ENCODE data around the gene SULT2B1.
"Not testable (repeated sequence)": the region's sequence is repeated elsewhere in the genome, so short reads cannot be mapped to it uniquely, and the experiment has no call there.

SULT2B1 gene

DNA sequence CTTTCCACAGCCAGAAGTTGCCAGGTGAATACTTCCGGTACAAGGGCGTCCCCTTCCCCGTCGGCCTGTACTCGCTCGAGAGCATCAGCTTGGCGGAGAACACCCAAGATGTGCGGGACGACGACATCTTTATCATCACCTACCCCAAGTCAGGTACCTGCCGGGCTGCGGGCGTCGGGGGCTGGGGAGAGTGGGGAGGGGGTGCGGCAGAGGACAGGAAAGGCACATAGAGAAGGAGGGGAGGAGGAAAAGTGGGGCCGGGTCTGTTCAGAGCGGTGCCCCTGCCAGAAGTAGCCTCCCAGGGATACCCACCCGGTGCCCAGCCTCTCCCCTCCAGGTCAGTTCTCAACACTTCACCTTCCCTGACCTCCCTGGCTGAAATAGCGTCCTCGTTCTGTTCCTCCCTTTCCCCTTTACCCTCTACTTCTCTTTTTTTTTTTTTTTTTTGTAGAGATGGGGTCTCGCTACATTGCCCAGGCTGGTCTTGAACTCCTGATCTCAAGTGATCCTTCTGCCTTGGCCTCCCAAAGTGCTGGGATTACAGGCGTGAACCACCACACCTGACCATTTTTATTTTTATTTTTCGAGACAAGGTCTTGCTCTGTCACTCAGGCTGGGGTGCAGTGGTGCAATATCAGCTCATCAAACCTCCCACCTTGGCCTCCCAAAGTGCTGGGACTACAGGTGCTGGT, 24.1 kb downstream of the SULT2B1 start:
- H3K4me3 ChIP-seq (ENCODE audit: low read length), result no peak overlapping the region
- no peak for DNase-seq (ENCODE audit: low read depth)
- TF ChIP-seq, protein P1, sequence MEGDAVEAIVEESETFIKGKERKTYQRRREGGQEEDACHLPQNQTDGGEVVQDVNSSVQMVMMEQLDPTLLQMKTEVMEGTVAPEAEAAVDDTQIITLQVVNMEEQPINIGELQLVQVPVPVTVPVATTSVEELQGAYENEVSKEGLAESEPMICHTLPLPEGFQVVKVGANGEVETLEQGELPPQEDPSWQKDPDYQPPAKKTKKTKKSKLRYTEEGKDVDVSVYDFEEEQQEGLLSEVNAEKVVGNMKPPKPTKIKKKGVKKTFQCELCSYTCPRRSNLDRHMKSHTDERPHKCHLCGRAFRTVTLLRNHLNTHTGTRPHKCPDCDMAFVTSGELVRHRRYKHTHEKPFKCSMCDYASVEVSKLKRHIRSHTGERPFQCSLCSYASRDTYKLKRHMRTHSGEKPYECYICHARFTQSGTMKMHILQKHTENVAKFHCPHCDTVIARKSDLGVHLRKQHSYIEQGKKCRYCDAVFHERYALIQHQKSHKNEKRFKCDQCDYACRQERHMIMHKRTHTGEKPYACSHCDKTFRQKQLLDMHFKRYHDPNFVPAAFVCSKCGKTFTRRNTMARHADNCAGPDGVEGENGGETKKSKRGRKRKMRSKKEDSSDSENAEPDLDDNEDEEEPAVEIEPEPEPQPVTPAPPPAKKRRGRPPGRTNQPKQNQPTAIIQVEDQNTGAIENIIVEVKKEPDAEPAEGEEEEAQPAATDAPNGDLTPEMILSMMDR (conservative IDR thresholded peaks at IDR 0.05; ENCODE audit: low read length), result no peak

DNA sequence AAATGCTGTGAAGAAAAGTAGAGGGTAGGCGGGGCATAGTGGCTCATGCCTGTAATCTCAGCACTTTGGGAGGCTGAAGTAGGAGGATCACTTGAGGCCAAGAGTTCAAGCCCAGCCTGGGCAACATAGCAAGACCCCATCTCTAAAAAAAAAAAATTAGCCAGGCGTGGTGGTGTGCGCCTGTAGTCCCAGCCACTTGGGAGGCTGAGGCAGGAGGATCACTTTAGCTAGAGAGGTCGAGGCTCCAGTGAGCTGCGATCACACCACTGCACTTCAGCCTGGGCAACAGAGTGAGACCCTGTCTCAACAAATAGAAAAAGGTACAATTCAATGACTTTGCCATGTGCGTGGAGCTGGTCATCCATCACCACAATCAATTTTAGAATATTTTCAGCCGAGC, 25.9 kb downstream of the SULT2B1 start:
- H3K4me3 ChIP-seq (ENCODE audit: low read length); DNase-seq (ENCODE audit: low read depth): not testable (repeated sequence)

DNA sequence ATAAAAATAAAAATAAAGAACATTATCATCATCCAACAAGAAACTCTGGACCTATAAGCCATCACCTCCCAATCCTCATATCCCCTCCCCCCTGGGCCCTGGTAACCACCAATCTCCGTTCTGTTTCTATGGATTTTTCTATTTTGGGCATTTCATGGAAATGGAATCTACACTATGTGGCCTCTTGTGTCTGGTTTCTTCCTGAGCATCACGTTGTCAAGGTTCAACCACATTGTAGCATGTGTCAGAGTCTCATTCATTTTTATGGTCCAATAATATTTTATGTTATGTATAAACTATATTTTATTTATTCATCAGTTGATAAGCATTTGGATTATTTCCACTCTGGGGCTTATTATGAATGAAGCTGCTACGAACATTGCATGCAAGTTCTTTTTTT, 26.9 kb downstream of the SULT2B1 start:
- H3K4me3 ChIP-seq (ENCODE audit: low read length), result no peak overlapping the region
- TF ChIP-seq, protein P1 (conservative IDR thresholded peaks at IDR 0.05; ENCODE audit: low read length), result no peak
- DNase-seq (ENCODE audit: low read depth), result peak; percentile 29

DNA sequence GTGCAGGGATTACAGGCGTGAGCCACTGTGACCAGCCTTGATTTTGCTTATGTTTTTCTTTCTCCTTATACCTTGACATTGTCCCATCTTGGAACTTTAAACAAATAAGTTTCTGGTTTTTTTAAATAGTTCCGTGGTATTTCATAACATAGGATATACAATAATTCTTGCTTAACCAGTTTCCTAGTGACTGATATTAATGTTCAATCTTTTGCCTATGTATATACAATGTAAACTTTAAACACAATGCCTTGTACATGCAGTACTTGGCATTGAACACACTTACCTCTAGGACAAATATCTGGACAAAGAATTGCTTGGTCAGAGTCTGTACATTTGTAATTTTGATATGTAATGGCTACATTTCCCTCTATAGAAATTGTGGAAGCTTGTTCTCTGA, 30.2 kb downstream of the SULT2B1 start:
- DNase-seq (ENCODE audit: low read depth), result no peak
- TF ChIP-seq, protein P1 (conservative IDR thresholded peaks at IDR 0.05; ENCODE audit: low read length), result no peak
- H3K4me3 ChIP-seq (ENCODE audit: low read length), result no peak overlapping the region

DNA sequence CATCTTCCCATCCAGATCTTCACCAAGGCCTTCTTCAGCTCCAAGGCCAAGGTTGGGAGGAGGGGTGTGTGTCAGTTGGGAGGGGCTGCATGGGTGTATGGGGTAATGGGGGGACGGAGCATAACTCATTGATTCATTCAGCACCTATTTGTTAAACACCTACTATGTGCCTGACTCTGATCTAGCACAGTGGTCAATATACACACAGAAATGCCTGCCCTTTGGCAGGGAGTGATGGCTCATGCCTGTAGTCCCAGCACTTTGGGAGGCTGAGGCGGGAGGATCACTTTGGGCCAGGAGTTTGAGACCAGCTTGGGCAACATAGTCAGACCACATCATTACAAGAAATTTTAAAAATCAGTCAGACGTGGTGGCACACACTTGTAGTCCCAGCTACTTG, 35.4 kb downstream of the SULT2B1 start:
- TF ChIP-seq, protein P1 (conservative IDR thresholded peaks at IDR 0.05; ENCODE audit: low read length), result no peak
- no peak overlapping the region for H3K4me3 ChIP-seq (ENCODE audit: low read length)
- no peak for DNase-seq (ENCODE audit: low read depth)

DNA sequence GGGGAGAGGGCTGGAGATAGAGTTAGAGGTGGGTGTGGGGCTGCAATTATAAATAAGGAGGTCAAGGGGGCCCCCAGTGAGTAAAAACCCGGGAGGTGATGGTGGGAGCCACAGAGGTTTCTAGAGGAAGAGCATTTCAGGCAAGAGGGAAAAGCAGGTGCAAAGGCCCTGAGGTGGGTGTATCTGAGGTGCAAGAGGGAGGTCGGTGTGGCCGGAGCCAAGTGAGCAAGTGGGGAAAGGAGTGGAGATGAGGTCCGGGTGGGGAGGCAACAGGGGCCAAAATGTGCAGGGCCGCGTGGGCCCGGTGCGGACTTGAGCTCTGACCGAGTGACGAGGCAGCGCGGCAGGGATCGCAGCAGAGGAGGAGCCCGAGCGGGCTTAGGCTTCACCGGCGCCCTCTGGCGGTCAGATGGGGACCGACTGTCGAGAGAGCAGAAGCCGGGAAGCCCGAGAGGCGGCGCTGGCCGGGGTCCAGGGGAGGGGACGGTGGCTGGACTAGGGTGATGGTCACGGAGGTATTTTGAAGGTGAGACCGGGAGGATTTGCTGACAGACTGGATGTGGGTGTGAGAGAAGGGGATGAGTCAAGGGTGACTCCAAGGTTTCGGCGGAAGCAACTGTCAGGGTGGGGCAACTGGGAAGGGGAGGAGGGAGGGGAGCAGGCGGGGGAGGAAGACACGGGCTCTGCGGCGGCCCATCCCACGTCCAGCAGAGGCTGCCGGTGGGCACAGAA, 36.9 kb downstream of the SULT2B1 start:
- peak overlapping the region; percentile 65 for H3K4me3 ChIP-seq (ENCODE audit: low read length)
- peak; percentile 76 for DNase-seq (ENCODE audit: low read depth)

DNA sequence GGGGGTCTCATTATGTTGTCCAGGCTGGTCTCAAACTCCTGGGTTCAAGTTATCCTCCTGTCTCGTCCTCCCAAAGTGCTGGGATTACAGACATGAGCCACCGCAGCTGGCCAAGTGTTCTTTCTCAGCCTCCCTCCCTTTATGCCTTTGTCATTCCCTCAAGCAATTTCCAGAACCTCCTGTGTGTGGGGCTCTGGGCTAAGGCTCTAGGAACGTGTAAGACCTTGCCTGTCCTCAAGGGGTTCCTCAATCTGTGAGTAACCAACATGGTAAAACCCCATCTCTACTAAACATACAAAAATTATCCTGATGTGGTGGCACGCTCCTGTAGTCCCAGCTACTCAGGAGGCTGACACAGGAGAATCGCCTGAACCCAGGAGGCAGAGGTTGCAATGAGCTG, 39.0 kb downstream of the SULT2B1 start:
- peak; percentile 12 for DNase-seq (ENCODE audit: low read depth)
- TF ChIP-seq, protein P1 (conservative IDR thresholded peaks at IDR 0.05; ENCODE audit: low read length), result no peak
- no peak overlapping the region for H3K4me3 ChIP-seq (ENCODE audit: low read length)

More for the DNA sequence above, 36.9 kb downstream of the SULT2B1 start:
- TF ChIP-seq, protein P1 (conservative IDR thresholded peaks at IDR 0.05; ENCODE audit: low read length), result peak; percentile 90
